Retinal pigment epithelial cell (primary cell): ENCODE results near the gene PAF1.
"Not testable (repeated sequence)": the region's sequence is repeated elsewhere in the genome, so short reads cannot be mapped to it uniquely, and the experiment has no call there.

Experiments
- DNase-seq: peaks from one replicate; pipeline ENCODE4 v3.0.0-alpha.2; 2010; ENCODE audit warnings: low read depth
- H3K4me3 ChIP-seq: 2 replicates; pipeline ENCODE4 v1.5.1; 2011; ENCODE audit warnings: mild to moderate bottlenecking, low read length, control low read depth, moderate library complexity
- TF ChIP-seq, protein P1 (sequence below): conservative IDR thresholded peaks from 2 replicates; pipeline ENCODE4 v1.5.1; 2011; ENCODE audit warnings: low read depth, low read length, control low read depth, inconsistent platforms

The PAF1 gene

DNA sequence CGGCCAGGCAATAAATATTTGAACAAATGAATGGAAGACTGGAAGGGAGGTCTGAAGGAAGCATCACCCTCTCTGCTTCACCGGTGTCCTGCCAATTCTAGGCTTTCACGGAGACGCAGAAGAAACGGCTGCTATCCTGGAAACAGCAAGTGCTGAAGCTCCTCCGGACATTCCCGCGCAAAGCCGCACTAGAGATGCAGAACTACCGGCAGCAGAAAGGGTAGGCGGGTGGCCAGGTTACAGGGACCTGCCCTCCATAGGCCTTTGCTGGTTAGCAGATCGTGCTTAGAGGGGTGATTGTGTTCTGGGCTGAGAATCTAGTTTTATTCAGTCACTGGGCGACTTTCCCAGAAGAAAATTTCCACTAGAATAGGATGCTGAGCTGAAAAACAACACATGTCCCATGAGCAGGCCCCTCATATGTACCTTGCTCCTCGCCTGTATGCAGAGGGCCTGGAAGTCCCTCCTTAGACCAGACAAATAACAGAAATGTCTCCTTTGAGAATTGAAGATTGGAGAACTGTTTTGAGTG, 11.0 kb downstream of the PAF1 start:
- H3K4me3 ChIP-seq, result no peak overlapping the region

DNA sequence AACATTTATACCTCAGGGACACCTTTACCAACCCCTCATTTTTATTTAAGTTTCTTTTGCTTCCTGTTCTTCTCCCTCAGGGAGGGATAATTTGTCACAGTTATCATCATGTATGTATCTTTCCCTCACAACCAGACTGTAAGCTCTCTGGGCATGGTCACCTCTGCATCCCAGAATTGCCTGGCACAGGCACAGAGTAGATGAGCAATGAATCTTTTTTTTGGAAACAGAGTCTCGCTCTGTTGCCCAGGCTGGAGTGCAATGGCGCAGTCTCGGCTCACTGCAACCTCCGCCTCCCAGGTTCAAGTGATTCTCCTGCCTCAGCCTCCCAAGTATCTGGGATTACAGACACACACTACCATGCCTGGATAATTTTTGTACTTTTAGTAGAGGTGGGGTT, 11.5 kb downstream of the PAF1 start:
- not testable (repeated sequence) for H3K4me3 ChIP-seq, DNase-seq

More for the DNA sequence above, 11.0 kb downstream of the PAF1 start:
- DNase-seq, result no peak
- TF ChIP-seq, protein P1, sequence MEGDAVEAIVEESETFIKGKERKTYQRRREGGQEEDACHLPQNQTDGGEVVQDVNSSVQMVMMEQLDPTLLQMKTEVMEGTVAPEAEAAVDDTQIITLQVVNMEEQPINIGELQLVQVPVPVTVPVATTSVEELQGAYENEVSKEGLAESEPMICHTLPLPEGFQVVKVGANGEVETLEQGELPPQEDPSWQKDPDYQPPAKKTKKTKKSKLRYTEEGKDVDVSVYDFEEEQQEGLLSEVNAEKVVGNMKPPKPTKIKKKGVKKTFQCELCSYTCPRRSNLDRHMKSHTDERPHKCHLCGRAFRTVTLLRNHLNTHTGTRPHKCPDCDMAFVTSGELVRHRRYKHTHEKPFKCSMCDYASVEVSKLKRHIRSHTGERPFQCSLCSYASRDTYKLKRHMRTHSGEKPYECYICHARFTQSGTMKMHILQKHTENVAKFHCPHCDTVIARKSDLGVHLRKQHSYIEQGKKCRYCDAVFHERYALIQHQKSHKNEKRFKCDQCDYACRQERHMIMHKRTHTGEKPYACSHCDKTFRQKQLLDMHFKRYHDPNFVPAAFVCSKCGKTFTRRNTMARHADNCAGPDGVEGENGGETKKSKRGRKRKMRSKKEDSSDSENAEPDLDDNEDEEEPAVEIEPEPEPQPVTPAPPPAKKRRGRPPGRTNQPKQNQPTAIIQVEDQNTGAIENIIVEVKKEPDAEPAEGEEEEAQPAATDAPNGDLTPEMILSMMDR, result no peak

DNA sequence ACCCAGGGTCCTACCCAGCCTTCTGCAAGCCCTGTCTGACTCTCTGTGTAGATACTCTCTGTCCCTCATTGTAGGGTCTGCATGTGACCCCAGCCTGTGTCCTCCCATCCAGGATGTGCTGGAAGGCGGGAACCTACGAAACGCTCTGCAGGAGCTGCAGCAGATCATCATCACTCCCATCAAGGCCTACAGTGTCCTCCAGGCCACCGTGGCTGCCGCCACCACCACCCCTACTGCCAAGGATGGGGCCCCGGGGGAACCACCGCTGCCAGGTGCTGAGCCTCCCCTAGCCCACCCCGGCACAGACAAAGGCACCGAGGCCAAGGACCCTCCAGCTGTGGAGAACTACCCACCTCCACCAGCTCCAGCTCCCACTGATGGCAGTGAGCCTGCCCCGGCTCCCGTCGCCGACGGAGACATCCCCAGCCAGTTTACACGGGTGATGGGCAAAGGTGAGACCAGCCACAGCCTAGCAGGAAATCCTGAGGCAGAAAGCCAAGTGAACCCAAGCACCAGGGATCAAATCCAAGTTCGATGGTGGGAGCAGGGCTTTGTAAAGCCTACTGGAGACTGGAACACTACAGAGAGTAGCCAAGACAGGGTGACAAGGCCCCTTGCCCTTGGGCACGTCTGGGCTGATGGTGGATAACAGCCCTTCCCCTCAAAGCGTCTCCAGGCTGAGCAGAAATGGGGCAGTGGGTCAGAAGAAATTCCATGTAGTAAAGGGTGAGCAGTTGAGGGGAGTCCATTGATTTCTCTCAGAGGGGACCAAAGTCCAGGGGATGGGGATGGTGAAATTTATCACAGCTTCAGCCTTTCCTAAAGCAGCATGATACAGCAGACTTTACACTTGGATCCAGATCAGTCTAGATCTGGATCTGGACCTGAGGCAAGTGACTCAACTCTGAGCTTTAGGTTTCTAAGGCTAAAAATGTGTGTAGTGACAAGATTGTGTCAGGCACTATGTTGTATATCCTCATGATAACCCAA, 13.2 kb downstream of the PAF1 start:
- TF ChIP-seq, protein P1, result no peak
- no peak overlapping the region for H3K4me3 ChIP-seq
- no peak for DNase-seq

DNA sequence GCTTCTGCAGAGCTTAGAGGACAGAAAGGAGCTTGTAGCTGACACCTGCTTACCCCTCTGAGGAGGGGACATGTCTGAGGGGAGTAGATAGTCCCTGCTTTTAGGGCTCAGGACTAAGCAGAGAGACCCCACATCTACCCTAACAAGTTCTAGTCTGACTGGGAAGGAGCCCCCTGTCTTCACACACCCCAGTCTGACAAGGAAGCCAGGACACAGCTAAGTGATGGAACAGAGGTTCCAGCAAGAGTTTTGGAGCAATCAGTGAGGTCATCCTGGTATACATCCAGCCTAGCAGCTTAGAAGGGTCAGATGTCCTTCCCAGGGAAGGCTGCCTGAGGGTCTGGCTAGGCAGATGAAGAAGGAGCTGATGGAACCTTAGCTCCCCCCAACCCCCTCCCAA, 15.0 kb downstream of the PAF1 start:
- DNase-seq, result no peak
- TF ChIP-seq, protein P1, result no peak
- H3K4me3 ChIP-seq, result no peak overlapping the region

DNA sequence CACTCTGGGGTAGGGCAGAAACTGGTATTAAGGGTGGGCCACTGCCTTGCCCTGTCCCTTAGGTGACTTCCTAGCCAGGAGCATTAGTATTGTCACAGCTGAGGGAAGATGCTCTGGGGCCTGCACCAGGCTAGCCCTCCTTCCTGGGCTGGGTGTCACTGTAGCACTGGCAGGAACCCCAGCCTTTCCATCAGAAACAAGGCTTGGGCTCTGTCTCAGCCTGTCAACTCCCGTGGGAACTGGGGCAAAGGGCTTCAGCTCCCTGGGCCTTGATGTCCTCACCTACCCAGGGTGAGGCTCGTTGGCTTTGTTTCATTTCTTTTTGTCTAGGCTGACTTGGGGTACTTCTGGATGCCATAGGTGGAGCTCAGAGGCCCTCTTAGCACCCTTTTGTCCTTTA, 18.0 kb downstream of the PAF1 start:
- TF ChIP-seq, protein P1, result no peak
- H3K4me3 ChIP-seq, result no peak overlapping the region
- DNase-seq, result no peak

DNA sequence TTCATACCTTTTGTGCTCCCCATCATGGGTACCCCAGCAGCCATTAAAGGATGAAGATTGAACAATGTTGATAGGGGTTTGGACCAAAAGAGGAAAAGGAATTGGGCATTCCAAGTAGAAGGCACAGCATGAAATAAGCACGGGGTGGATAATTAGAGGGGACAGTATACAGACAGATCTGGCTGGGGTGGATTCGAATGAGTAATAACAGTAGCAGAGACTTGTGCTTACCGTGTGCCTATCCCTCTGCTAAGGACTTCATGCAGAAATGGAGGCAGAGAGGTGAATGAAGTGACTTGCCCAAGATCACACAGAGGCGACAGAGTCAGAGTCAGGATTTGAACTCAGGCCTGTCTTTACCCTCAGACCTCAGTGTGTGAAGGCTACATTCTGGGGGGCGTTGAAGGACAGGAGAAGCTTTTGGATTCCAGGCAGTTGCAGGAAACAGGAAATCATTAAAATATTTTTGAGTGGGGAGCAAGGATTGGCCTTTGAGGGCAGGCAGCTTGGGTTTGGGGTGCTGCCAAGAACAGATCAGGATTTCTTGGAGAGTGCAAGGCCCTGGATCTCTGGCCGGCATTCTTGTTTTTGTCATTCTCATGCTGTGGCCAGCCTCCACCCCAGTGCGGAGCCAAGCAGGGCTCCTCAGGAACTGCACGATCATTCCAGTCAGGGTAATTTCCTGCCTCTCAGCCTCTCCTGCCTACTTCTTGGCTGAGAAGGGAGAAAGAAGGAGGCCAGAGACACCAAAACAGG, 18.7 kb downstream of the PAF1 start:
- DNase-seq, result peak; percentile 52
- TF ChIP-seq, protein P1, result no peak
- no peak overlapping the region for H3K4me3 ChIP-seq

DNA sequence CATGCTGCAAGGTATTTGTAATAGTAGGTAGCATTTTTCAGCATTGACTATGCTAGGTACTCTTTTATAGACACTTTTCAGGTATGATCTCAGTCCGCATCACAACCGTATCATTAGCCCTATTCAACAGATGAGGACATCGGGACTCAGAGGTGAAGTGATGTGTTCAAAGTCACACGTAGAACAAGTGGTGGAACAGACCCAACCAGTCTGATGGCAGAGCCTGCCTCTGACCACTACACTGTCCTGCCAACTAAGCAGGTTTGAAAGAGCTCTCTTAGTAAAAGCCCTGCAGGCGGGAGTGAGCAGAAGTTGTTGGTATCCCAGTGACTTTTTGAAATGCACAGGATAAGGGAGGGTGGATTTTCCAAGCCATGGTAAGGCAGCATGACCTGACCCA, 20.2 kb downstream of the PAF1 start:
- no peak for DNase-seq
- TF ChIP-seq, protein P1, result no peak
- no peak overlapping the region for H3K4me3 ChIP-seq
